ENCODE measurements around the gene COQ8A. TPM values are rescaled to one million over a fixed set of nuclear protein-coding genes. Genes with fewer than 3 reads are reported as not detected.

The COQ8A gene
- total RNA-seq, 4 donors from 2014 or later: 53.4 to 97.5 (median 72.7) TPM

DNA sequence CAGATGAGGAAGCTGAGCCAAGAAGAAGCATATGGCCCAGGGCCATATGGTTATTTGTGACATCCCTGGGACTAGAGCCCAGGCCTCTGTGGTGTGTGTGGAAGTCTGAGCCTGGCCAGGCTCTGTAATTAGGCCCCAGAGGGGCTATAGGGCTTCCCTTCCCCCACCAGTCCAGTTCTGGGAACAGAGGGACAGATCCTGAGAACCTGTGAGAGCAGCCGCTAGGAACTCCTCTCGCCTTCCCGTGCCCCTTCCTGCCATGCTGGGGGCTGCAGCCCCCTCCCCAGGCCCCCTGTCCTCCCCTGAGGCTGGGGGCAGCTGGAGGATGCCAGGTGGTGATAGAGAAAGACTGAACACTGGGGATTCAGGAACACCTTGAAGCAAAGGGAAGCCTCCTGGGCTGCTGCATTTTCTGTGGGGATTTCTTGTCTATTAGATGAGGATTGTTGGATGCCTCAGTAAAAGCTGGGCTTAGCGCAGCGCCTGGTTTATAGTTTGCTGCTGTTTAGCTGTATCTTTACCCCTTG, 33.3 kb downstream of the COQ8A start:
- TF ChIP-seq POLR2A (IDR thresholded peaks at IDR 0.05) (no peak), CTCF (IDR thresholded peaks at IDR 0.05) (no peak)
- peak in 1 of 2 donors; percentile 36 for DNase-seq (ENCODE audit: low spot score in 2 of 2)
- no peak overlapping the region for H3K4me3 ChIP-seq (ENCODE audit: low read depth, poor library complexity, severe bottlenecking)
- 79 to 93% methylated on average over 5 of the region's 5 CpGs for WGBS, 2 donors
- intact Hi-C loops (cut with DNase I; ENCODE audit: low total_unique reads): no loop called here

GRCh38 chr1:226973898-226974543, 33.9 kb downstream of the COQ8A start:
- no peak overlapping the region for H3K4me3 ChIP-seq (ENCODE audit: low read depth, poor library complexity, severe bottlenecking)

DNA sequence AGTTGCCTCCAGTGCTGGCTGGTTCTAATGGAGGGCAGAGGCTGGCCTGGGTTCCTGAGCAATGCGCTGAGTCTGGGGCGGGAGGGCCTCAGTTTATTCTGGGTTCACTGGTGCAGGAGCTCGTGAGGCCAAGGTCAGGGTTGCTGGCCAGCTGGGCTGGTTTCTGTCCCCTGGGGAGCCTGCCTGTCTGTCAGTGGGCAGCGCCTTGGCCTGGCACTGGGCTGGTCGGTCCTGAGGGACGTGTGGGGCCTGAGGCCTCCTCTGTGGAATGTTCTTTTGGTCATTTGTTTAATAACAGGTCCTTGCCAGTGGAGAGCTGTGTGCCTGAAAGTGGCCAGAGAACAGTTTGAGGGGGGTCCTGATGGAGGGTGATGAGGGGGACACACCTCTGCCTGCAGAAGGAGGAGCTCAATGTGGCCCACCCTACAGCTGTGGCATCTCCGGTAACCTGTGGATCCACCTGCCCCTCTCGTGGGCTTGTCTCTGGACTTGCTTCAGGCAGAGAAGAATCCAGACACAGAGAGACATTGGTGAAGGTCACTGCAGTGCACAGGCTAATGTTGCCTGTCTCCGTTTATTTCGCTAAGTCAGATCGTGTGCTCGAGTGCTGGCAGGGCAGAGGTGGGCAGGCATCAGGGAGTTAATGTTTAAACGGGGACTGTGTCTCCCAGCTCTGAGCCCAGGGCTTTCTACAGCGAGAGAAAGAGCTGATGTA, 34.6 kb downstream of the COQ8A start:
- 76 to 83% methylated on average over 14 of the region's 14 CpGs for WGBS, 2 donors

More at GRCh38 chr1:226973898-226974543, 33.9 kb downstream of the COQ8A start:
- TF ChIP-seq CTCF (IDR thresholded peaks at IDR 0.05): no peak
- no peak for TF ChIP-seq POLR2A (IDR thresholded peaks at IDR 0.05)
- peak in 1 of 2 donors; percentile 88 for DNase-seq (ENCODE audit: low spot score in 2 of 2)
- intact Hi-C loops (cut with DNase I; ENCODE audit: low total_unique reads): no loop called here
- WGBS, 2 donors: 36 to 44% methylated on average over 7 to 11 of the region's 11 CpGs

DNA sequence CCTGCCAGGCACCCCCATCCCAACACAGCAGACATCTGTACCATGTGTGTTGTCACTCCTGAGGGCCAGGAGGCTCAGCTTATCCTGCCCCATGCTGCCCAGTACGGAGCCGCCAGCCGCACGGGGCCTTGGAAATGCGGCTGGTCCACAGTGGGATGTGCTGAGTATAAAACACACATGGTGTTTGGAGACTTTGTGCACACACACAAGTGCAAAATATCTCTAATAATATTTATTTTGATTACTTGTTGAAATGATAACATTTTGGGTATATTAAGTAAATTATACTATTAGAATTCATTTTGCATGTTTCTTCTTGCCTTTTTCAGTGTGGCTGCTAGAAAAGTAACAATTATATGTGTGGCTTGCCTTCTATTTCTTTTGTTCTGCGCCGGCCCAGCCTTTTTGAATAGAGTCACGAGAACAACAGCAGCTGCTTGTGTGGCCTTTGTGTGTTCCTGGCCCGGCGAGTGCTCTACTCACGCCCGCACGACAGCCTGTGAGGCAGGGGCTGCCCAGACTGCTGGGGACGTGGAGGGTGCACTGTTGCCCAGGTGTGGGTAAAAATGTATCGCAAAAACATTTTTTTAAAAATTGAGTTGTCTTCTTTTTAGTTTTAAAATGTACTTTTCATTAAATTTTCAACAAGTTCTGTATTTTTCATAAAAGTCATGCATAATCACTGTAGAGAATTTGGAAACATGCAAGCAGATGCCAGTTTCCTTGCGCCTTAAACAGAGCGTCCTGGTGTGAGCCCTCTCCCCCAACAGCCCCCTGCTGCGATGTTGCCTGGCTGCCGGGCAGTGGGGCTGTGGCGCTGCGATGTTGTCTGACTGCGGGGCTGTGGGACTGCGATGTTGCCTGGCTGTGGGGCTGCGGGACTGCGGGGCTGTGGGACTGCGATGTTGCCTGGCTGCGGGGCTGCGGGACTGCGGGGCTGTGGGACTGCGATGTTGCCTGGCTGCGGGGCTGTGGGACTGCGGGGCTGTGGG, 35.5 kb downstream of the COQ8A start:
- peak in 1 of 2 donors; percentile 70 for DNase-seq (ENCODE audit: low spot score in 2 of 2)
- intact Hi-C loops (cut with DNase I; ENCODE audit: low total_unique reads): no loop called here
- TF ChIP-seq POLR2A (IDR thresholded peaks at IDR 0.05): no peak
- TF ChIP-seq CTCF (IDR thresholded peaks at IDR 0.05): no peak
- WGBS, 2 donors: 90 to 96% methylated on average over 26 to 29 of the region's 32 CpGs
- no peak overlapping the region for H3K4me3 ChIP-seq (ENCODE audit: low read depth, poor library complexity, severe bottlenecking)

More for the DNA sequence above, 34.6 kb downstream of the COQ8A start:
- intact Hi-C loops (cut with DNase I; ENCODE audit: low total_unique reads): no loop called here
- DNase-seq (ENCODE audit: low spot score in 2 of 2): peak in 1 of 2 donors; percentile 80
- no peak overlapping the region for H3K4me3 ChIP-seq (ENCODE audit: low read depth, poor library complexity, severe bottlenecking)
- TF ChIP-seq CTCF (IDR thresholded peaks at IDR 0.05): no peak

DNA sequence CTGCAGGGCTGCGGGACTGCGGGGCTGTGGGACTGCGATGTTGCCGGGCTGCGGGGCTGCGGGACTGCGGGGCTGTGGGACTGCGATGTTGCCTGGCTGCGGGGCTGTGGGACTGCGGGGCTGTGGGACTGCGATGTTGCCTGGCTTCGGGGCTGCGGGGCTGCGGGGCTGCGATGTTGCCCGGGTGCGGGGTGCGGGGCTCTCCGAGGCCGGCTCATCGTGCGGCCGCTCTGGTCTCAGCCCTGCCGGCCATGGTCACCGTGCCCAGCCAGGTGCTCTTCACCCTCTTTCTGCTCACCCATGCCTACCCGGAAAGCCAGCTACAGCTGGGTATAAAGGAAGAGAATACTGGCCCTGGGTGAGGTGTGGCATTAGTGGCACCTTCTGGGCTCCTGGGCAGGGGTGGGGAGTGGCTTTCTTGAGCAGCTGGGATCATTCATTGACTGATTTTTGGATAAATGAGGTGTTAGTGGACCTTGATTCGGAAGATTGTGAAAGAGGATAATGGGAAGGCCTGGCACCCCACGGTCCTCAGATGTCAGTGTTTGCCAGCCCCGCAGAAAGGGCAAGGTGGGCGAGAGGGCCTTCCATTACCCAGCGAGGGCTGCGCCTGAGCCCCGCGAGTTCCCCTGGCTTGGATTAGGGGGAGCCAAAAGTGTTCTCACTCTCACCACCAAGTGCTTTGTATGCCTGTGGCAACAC, 36.3 kb downstream of the COQ8A start:
- H3K4me3 ChIP-seq (ENCODE audit: low read depth, poor library complexity, severe bottlenecking): no peak overlapping the region
- peak in 1 of 2 donors; percentile 53 for DNase-seq (ENCODE audit: low spot score in 2 of 2)
- WGBS, 2 donors: 94 to 98% methylated on average over 26 to 30 of the region's 34 CpGs
- no peak for TF ChIP-seq CTCF (IDR thresholded peaks at IDR 0.05)
- no peak for TF ChIP-seq POLR2A (IDR thresholded peaks at IDR 0.05)
- intact Hi-C loops (cut with DNase I; ENCODE audit: low total_unique reads): no loop called here

Measured in lower leg skin (tissue), 4 donors.